IMR-90 (cell line): Measurements from ENCODE around the gene SLC28A3. TPM values are rescaled to one million over a fixed set of nuclear protein-coding genes. Genes with fewer than 3 reads are reported as not detected.

ENCODE experiments used
- ATAC-seq: fragments of 200-7000 bp; cut with Tn5 transposase; 2 replicates; pipeline ENCODE4 v1.9.1; 2020; ENCODE audit warnings: low read depth, mild to moderate bottlenecking, moderate library complexity
- BruUV-seq: library from RNA; stranded (reverse); fragments of 400-500 nt; replicated peaks from 2 replicates; lab custom pipeline; 2021; lab: Mats Ljungman, UMichigan
- CTCF ChIA-PET: fragments of 300-600 bp; formaldehyde crosslinking; extraction: SDS; loops from one replicate; lab custom pipeline; 2021; ENCODE audit warnings: antibody characterized with exemption; lab: Yijun Ruan, JAX
- POLR2A ChIA-PET: fragments of 300-600 bp; sonication (Branson Sonifier 250); formaldehyde crosslinking; loops from one replicate; lab custom pipeline; 2022; ENCODE audit warnings: antibody characterized with exemption; ENCODE audit not compliant: unreplicated experiment; lab: Charles Lee
- DNase-seq: peaks from one replicate; pipeline ENCODE4 v3.0.0; 2013
- H2AFZ ChIP-seq: replicated peaks from 2 replicates; pipeline ENCODE3; 2013; ENCODE audit warnings: low read length, mild to moderate bottlenecking; ENCODE audit not compliant: poor library complexity
- H2AK5ac ChIP-seq: 2 replicates; pipeline ENCODE4 v1.6.1; 2013; ENCODE audit warnings: low read depth, low read length, inconsistent platforms
- H2AK9ac ChIP-seq: replicated peaks from 2 replicates; pipeline ENCODE3; 2013; ENCODE audit warnings: mild to moderate bottlenecking, low read depth, low read length, moderate library complexity; ENCODE audit not compliant: poor library complexity
- H2BK120ac ChIP-seq: 2 replicates; pipeline ENCODE4 v1.6.1; 2013; ENCODE audit warnings: low read depth, low read length, inconsistent platforms
- H2BK15ac ChIP-seq: 3 replicates; pipeline ENCODE4 v1.6.1; 2013; ENCODE audit warnings: low read depth, low read length, inconsistent platforms
- H2BK20ac ChIP-seq: 2 replicates; pipeline ENCODE4 v1.6.1; 2013; ENCODE audit warnings: low read depth, mild to moderate bottlenecking, inconsistent platforms, low read length, moderate library complexity
- H2BK5ac ChIP-seq: 2 replicates; pipeline ENCODE4 v1.6.1; 2013; ENCODE audit warnings: mild to moderate bottlenecking, low read depth, low read length, inconsistent platforms; ENCODE audit not compliant: poor library complexity, severe bottlenecking
- H3K14ac ChIP-seq: replicated peaks from 2 replicates; pipeline ENCODE4 v1.6.1; 2013; ENCODE audit warnings: low read depth, low read length, inconsistent platforms
- H3K18ac ChIP-seq: 2 replicates; pipeline ENCODE4 v1.6.1; 2013; ENCODE audit warnings: low read depth, low read length, control low read depth
- H3K23ac ChIP-seq: 2 replicates; pipeline ENCODE4 v1.6.1; 2013; ENCODE audit warnings: low read depth, low read length, inconsistent platforms
- H3K27ac ChIP-seq: 2 replicates; pipeline ENCODE4 v1.5.1; 2013; ENCODE audit warnings: mild to moderate bottlenecking, control low read depth, low read length; ENCODE audit not compliant: insufficient read depth
- H3K27me3 ChIP-seq: 2 replicates; pipeline ENCODE4 v1.6.1; 2013; ENCODE audit warnings: low read length; ENCODE audit not compliant: control insufficient read depth, insufficient read depth
- H3K36me3 ChIP-seq: 2 replicates; pipeline ENCODE4 v1.6.1; 2013; ENCODE audit warnings: low read length, mixed read lengths; ENCODE audit not compliant: control insufficient read depth, insufficient read depth
- H3K4ac ChIP-seq: 2 replicates; pipeline ENCODE4 v1.6.1; 2013; ENCODE audit warnings: low read depth, low read length, inconsistent platforms
- H3K4me1 ChIP-seq: 2 replicates; pipeline ENCODE4 v1.6.1; 2013; ENCODE audit warnings: low read length, mixed read lengths; ENCODE audit not compliant: control insufficient read depth, insufficient read depth
- H3K4me2 ChIP-seq: 2 replicates; pipeline ENCODE4 v1.6.1; 2013; ENCODE audit warnings: low read depth, mild to moderate bottlenecking, control low read depth, low read length, moderate library complexity
- H3K4me3 ChIP-seq: 2 replicates; pipeline ENCODE4 v1.5.1; 2013; ENCODE audit warnings: low read depth, mild to moderate bottlenecking, control low read depth, low read length, moderate library complexity; ENCODE audit not compliant: insufficient read depth
- H3K56ac ChIP-seq: 2 replicates; pipeline ENCODE4 v1.6.1; 2013; ENCODE audit warnings: low read length, inconsistent platforms; ENCODE audit not compliant: insufficient read depth; ENCODE audit errors: extremely low read depth
- H3K79me1 ChIP-seq, 2 experiments: 2 replicates each; pipeline ENCODE4 v1.6.1; 2013; ENCODE audit warnings: low read length in 2 of 2, inconsistent platforms in 1 of 2, low read depth in 1 of 2
- H3K9ac ChIP-seq: 2 replicates; pipeline ENCODE4 v1.6.1; 2013; ENCODE audit warnings: low read depth, low read length, control low read depth
- H3K9me1 ChIP-seq: 2 replicates; pipeline ENCODE4 v1.6.1; 2013; ENCODE audit warnings: low read length, inconsistent platforms; ENCODE audit not compliant: insufficient read depth
- H3K9me3 ChIP-seq: 2 replicates; pipeline ENCODE4 v1.6.1; 2013; ENCODE audit warnings: low read length; ENCODE audit not compliant: control insufficient read depth, insufficient read depth
- H4K20me1 ChIP-seq: 2 replicates; pipeline ENCODE4 v1.6.1; 2013; ENCODE audit warnings: low read length, inconsistent platforms; ENCODE audit not compliant: insufficient read depth
- H4K5ac ChIP-seq: 2 replicates; pipeline ENCODE4 v1.6.1; 2013; ENCODE audit warnings: mild to moderate bottlenecking, low read depth, low read length, control low read depth
- H4K8ac ChIP-seq, 2 experiments: 2 replicates each; pipeline ENCODE4 v1.6.1; 2013; ENCODE audit warnings: low read depth in 2 of 2, low read length in 2 of 2, control low read depth in 1 of 2, inconsistent platforms in 1 of 2
- H4K91ac ChIP-seq: 2 replicates; pipeline ENCODE4 v1.6.1; 2013; ENCODE audit warnings: low read depth, low read length, inconsistent platforms; ENCODE audit not compliant: insufficient read depth
- BHLHE40 ChIP-seq: fragments of 150-350 bp; IDR thresholded peaks from 2 replicates; pipeline ENCODE4 v1.6.1; 2016; ENCODE audit warnings: mild to moderate bottlenecking, low read depth, low read length
- MAFK ChIP-seq: IDR thresholded peaks from 2 replicates; pipeline ENCODE4 v1.6.1; 2012; ENCODE audit warnings: low read depth, low read length, improper control_type of control experiment
- MAZ ChIP-seq: IDR thresholded peaks from 2 replicates; pipeline ENCODE4 v1.6.1; 2012; ENCODE audit warnings: low read depth, mild to moderate bottlenecking, low read length, improper control_type of control experiment, moderate library complexity, borderline replicate concordance
- MXI1 ChIP-seq: IDR thresholded peaks from 2 replicates; pipeline ENCODE4 v1.6.1; 2012; ENCODE audit warnings: low read depth, mild to moderate bottlenecking, low read length, moderate library complexity, borderline replicate concordance
- NFE2L2 ChIP-seq: fragments of 150-350 bp; IDR thresholded peaks from 2 replicates; pipeline ENCODE4 v1.6.1; 2016; ENCODE audit warnings: low read depth, mild to moderate bottlenecking, low read length
- POLR2A ChIP-seq: IDR thresholded peaks from 2 replicates; pipeline ENCODE4 v1.6.1; 2012; ENCODE audit warnings: mild to moderate bottlenecking, low read depth, low read length
- RAD21 ChIP-seq: IDR thresholded peaks from 2 replicates; pipeline ENCODE4 v1.6.1; 2012; ENCODE audit warnings: low read length, improper control_type of control experiment
- RCOR1 ChIP-seq: IDR thresholded peaks from 2 replicates; pipeline ENCODE4 v1.6.1; 2012; ENCODE audit warnings: mild to moderate bottlenecking, low read length, improper control_type of control experiment; ENCODE audit not compliant: insufficient replicate concordance
- RFX5 ChIP-seq: IDR thresholded peaks from 2 replicates; pipeline ENCODE4 v1.8.0; 2012; ENCODE audit warnings: low read depth, mild to moderate bottlenecking, low read length, moderate library complexity
- SMC3 ChIP-seq: fragments of 150-350 bp; IDR thresholded peaks from 2 replicates; pipeline ENCODE4 v1.6.1; 2016; ENCODE audit warnings: low read depth, mild to moderate bottlenecking, antibody characterized with exemption, low read length, moderate library complexity
- WGBS, 2 experiments: methylation state at CpG; one replicate each; pipeline versions ENCODE4 v1.1.5 to v1.1.7; 2013; ENCODE audit warnings: missing lambda C conversion rate in 2 of 2; ENCODE audit not compliant: insufficient read length in 1 of 2; ENCODE audit errors: extremely low coverage in 2 of 2; 5-methylcytosine and 5-hydroxymethylcytosine counted together
- dilution Hi-C: fragments of 300-500 bp; cut with HindIII; formaldehyde crosslinking; loops from one replicate; pipeline ENCODE4 v1.14.3; 2018; ENCODE audit warnings: low sequenced_read_pairs; ENCODE audit not compliant: unreplicated experiment
- in situ Hi-C: fragments of 300-500 bp; cut with MboI; formaldehyde crosslinking; loops from 3 replicates; pipeline ENCODE4 v1.14.3; 2019; ENCODE audit warnings: low sequenced_read_pairs, inconsistent platforms, mixed read lengths
- intact Hi-C: fragments of 100-400 bp; cut with micrococcal nuclease; formaldehyde crosslinking; loops from 2 replicates; pipeline ENCODE4 v1.10.0; 2022
- polyA plus RNA-seq, 3 experiments: library from polyadenylated mRNA; depleted of rRNA; stranded (reverse); fragments of >200 nt; gene quantifications; 2 replicates each; pipeline ENCODE4 v1.2.3, GENCODE V29; 2012; ENCODE audit warnings: low replicate concordance in 1 of 3
- total RNA-seq: library from RNA; depleted of rRNA; stranded (reverse); fragments of >200 nt; gene quantifications from 2 replicates; pipeline ENCODE4 v1.2.3, GENCODE V29; 2012
- TF ChIP-seq, protein P1 (sequence below): fragments of 150-350 bp; IDR thresholded peaks from 2 replicates; pipeline ENCODE4 v1.6.1; 2017; ENCODE audit warnings: mild to moderate bottlenecking, antibody characterized with exemption, low read length, low read depth
- TF ChIP-seq, protein P2 (sequence below): conservative IDR thresholded peaks from 2 replicates; pipeline ENCODE4 v1.5.1; 2012; ENCODE audit warnings: mild to moderate bottlenecking, low read depth, low read length, improper control_type of control experiment

SLC28A3 gene
- total and polyA plus RNA-seq, 2 of the 4 experiments (the other 2 are of a cell fraction) = 1.1 to 2.2 TPM

DNA sequence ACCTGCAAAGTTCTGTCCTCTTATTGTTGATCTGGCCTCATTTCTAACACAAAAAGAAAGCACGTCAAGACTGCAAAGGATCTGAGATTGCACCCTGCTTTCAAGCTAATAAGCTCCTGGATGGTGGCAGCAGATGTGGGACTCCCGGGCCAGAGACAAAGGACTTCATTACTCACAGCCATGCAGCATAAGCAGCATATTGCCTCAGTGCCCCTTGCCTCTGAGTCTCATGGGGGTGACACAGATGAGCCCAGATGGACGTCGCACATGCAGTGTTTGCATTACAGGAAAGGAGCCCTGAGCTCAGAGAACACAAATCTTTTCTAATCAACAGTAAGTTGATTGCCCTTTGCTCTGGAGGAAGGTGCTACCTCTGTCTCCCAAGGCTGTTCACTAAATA, 105.0 kb downstream of the SLC28A3 start:
- no peak overlapping the region for H2AFZ ChIP-seq
- no peak overlapping the region for H2BK120ac ChIP-seq
- no peak overlapping the region for H3K23ac ChIP-seq
- no peak overlapping the region for H3K18ac ChIP-seq
- H3K79me1 ChIP-seq = no peaks in the 10 kb centered on the region
- H3K4ac ChIP-seq = no peak overlapping the region
- no peaks in the 10 kb centered on the region for H3K9me1 ChIP-seq
- ATAC-seq (no peak), DNase-seq (no peak)
- in situ Hi-C loops = no loop called here
- no TSS peak for BruUV-seq
- H2AK9ac ChIP-seq = no peak overlapping the region
- no peak overlapping the region for H3K4me2 ChIP-seq
- H2BK20ac ChIP-seq = no peak overlapping the region
- H3K4me3 ChIP-seq = no peak overlapping the region
- no peak overlapping the region for H2BK15ac ChIP-seq
- CTCF ChIA-PET = no interaction called here
- H3K14ac ChIP-seq = no peak overlapping the region
- no peak overlapping the region for H3K56ac ChIP-seq
- H3K4me1 ChIP-seq = no peaks in the 10 kb centered on the region; the same call in 1 of the 2 replicates
- POLR2A ChIA-PET = no interaction called here
- no peak overlapping the region for H4K91ac ChIP-seq
- no peak overlapping the region for H4K5ac ChIP-seq
- WGBS, 2 experiments = 60% methylated on average over 1 of the region's 4 CpGs; no CpG with 5 or more reads in 1 of the 2 experiments
- H3K27ac ChIP-seq = no peak overlapping the region
- no peaks in the 10 kb centered on the region for H3K36me3 ChIP-seq
- H2BK5ac ChIP-seq = no peak overlapping the region
- dilution Hi-C loops = no loop called here
- intact Hi-C loops = loop anchor here (5.0 kb wide), 1 partner anchor 48 kb away; no protein-coding TSS in a partner anchor
- no peak overlapping the region for H2AK5ac ChIP-seq
- peaks cover 6% of the 10 kb centered on the region for H3K9me3 ChIP-seq
- H4K8ac ChIP-seq = no peak overlapping the region
- TF ChIP-seq RFX5 (no peak), MAFK (no peak), POLR2A (no peak), RCOR1 (no peak), RAD21 (no peak), MXI1 (no peak), SMC3 (no peak), BHLHE40 (no peak), MAZ (no peak), NFE2L2 (no peak)
- TF ChIP-seq, protein P1, sequence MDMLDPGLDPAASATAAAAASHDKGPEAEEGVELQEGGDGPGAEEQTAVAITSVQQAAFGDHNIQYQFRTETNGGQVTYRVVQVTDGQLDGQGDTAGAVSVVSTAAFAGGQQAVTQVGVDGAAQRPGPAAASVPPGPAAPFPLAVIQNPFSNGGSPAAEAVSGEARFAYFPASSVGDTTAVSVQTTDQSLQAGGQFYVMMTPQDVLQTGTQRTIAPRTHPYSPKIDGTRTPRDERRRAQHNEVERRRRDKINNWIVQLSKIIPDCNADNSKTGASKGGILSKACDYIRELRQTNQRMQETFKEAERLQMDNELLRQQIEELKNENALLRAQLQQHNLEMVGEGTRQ = no peak
- TF ChIP-seq, protein P2, sequence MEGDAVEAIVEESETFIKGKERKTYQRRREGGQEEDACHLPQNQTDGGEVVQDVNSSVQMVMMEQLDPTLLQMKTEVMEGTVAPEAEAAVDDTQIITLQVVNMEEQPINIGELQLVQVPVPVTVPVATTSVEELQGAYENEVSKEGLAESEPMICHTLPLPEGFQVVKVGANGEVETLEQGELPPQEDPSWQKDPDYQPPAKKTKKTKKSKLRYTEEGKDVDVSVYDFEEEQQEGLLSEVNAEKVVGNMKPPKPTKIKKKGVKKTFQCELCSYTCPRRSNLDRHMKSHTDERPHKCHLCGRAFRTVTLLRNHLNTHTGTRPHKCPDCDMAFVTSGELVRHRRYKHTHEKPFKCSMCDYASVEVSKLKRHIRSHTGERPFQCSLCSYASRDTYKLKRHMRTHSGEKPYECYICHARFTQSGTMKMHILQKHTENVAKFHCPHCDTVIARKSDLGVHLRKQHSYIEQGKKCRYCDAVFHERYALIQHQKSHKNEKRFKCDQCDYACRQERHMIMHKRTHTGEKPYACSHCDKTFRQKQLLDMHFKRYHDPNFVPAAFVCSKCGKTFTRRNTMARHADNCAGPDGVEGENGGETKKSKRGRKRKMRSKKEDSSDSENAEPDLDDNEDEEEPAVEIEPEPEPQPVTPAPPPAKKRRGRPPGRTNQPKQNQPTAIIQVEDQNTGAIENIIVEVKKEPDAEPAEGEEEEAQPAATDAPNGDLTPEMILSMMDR = no peak
- no peak overlapping the region for H3K9ac ChIP-seq
- no peaks in the 10 kb centered on the region for H4K20me1 ChIP-seq
- H3K27me3 ChIP-seq = peaks cover 6% of the 10 kb centered on the region; the same call in 1 of the 2 replicates
